Esophagus squamous epithelium (tissue), 4 donors: Measurements from ENCODE around the gene NBPF19.
"Not testable (repeated sequence)": the region's sequence is repeated elsewhere in the genome, so short reads cannot be mapped to it uniquely, and the experiment has no call there.

Experiments used
- POLR2A ChIP-seq, 4 donors: fragments of 450-650 bp; IDR thresholded peaks; one replicate each; pipeline ENCODE4 v1.6.1; 2017; ENCODE audit warnings: antibody characterized with exemption in 4 of 4, mild to moderate bottlenecking in 4 of 4, moderate library complexity in 3 of 4
- TF ChIP-seq, protein P1 (sequence below), 6 experiments: fragments of 450-650 bp in 4 of 6; fragments of 200-600 bp in 2 of 6; sonication (generic) in 2 of 6; IDR thresholded peaks; one replicate each; pipeline ENCODE4 v1.5.1; 2016 to 2019; ENCODE audit warnings: antibody characterized with exemption in 6 of 6, mild to moderate bottlenecking in 4 of 6, moderate library complexity in 4 of 6

DNA sequence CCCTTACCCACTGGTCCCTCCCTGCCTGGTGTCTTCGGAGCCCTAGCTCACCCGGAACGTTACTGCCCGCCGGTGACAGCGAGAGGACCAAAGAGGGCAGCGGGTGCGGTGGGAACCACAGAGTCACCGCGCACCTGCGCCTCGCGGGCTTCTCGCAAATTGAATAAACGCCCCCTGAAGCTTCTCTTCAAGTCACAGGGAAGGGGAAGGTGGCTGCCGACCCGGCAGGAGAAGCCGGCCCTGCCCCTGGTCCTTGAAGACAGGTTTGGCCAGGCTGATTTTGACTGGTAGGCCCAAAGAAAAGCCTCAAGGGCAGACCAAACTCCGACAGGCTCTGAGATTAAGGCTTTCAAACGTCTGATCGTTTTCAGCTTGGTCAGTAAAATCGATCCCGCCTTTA lies 87.0 kb downstream of the NBPF19 start:
- TF ChIP-seq POLR2A (IDR thresholded peaks at IDR 0.05): not testable (repeated sequence)
- TF ChIP-seq, protein P1, sequence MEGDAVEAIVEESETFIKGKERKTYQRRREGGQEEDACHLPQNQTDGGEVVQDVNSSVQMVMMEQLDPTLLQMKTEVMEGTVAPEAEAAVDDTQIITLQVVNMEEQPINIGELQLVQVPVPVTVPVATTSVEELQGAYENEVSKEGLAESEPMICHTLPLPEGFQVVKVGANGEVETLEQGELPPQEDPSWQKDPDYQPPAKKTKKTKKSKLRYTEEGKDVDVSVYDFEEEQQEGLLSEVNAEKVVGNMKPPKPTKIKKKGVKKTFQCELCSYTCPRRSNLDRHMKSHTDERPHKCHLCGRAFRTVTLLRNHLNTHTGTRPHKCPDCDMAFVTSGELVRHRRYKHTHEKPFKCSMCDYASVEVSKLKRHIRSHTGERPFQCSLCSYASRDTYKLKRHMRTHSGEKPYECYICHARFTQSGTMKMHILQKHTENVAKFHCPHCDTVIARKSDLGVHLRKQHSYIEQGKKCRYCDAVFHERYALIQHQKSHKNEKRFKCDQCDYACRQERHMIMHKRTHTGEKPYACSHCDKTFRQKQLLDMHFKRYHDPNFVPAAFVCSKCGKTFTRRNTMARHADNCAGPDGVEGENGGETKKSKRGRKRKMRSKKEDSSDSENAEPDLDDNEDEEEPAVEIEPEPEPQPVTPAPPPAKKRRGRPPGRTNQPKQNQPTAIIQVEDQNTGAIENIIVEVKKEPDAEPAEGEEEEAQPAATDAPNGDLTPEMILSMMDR (IDR thresholded peaks at IDR 0.05): not testable (repeated sequence)
